Loucy (cell line): ENCODE results near the gene PTPN3.

Experiments used
- H2AFZ ChIP-seq: fragments of 200-600 bp; sonication (generic); 2 replicates; pipeline ENCODE4 v1.6.0; 2016; ENCODE audit warnings: antibody characterized with exemption, mild to moderate bottlenecking, low read length, moderate library complexity
- H3F3A ChIP-seq: fragments of 200-600 bp; 2 replicates; pipeline ENCODE4 v1.6.0; 2016; ENCODE audit warnings: antibody characterized with exemption, low read depth, mild to moderate bottlenecking
- H3K27me3 ChIP-seq: fragments of 200-600 bp; sonication (generic); 2 replicates; pipeline ENCODE4 v1.6.1; 2014; ENCODE audit warnings: low read length, mild to moderate bottlenecking; ENCODE audit not compliant: insufficient read depth, poor library complexity, severe bottlenecking
- H3K36me3 ChIP-seq: fragments of 200-600 bp; sonication (generic); 2 replicates; pipeline ENCODE4 v1.6.1; 2016; ENCODE audit warnings: low read length; ENCODE audit not compliant: insufficient read depth
- H3K4me1 ChIP-seq: fragments of 200-600 bp; sonication (generic); 2 replicates; pipeline ENCODE4 v1.5.1; 2014; ENCODE audit warnings: low read length, mild to moderate bottlenecking; ENCODE audit not compliant: insufficient read depth, poor library complexity, severe bottlenecking
- H3K4me2 ChIP-seq: fragments of 200-600 bp; sonication (generic); 2 replicates; pipeline ENCODE4 v1.6.0; 2014; ENCODE audit warnings: antibody characterized with exemption, low read length, low read depth, mild to moderate bottlenecking; ENCODE audit not compliant: poor library complexity, severe bottlenecking
- H3K4me3 ChIP-seq: fragments of 200-600 bp; sonication (generic); 2 replicates; pipeline ENCODE4 v1.5.1; 2014; ENCODE audit warnings: low read length, mild to moderate bottlenecking, mixed read lengths; ENCODE audit not compliant: poor library complexity, severe bottlenecking
- H3K79me2 ChIP-seq: fragments of 200-600 bp; sonication (generic); 2 replicates; pipeline ENCODE4 v1.6.1; 2014; ENCODE audit warnings: low read length; ENCODE audit not compliant: insufficient read depth
- H3K9ac ChIP-seq: fragments of 200-600 bp; sonication (generic); 2 replicates; pipeline ENCODE4 v1.6.0; 2014; ENCODE audit warnings: mild to moderate bottlenecking, low read depth, low read length, moderate library complexity; ENCODE audit not compliant: poor library complexity, severe bottlenecking
- H3K9me2 ChIP-seq: fragments of 200-600 bp; sonication (generic); replicated peaks from 2 replicates; pipeline ENCODE4 v1.6.1; 2016; ENCODE audit warnings: low read depth, low read length, mixed read lengths
- H3K9me3 ChIP-seq: fragments of 200-600 bp; sonication (generic); 2 replicates; pipeline ENCODE4 v1.6.1; 2014; ENCODE audit warnings: mild to moderate bottlenecking, antibody characterized with exemption, low read length, low read depth; ENCODE audit not compliant: insufficient read depth
- H4K20me1 ChIP-seq: fragments of 200-600 bp; sonication (generic); 2 replicates; pipeline ENCODE4 v1.6.0; 2014; ENCODE audit warnings: antibody characterized with exemption, low read length, mild to moderate bottlenecking; ENCODE audit not compliant: insufficient read depth, poor library complexity, severe bottlenecking
- CTCF ChIP-seq: fragments of 200-600 bp; sonication (generic); conservative IDR thresholded peaks from 2 replicates; pipeline ENCODE4 v1.5.1; 2014; ENCODE audit warnings: mild to moderate bottlenecking, antibody characterized with exemption, low read length
- EZH2phosphoT487 ChIP-seq: fragments of 200-600 bp; IDR thresholded peaks from 2 replicates; pipeline ENCODE4 v1.6.1; 2018; ENCODE audit warnings: antibody characterized with exemption, mild to moderate bottlenecking, moderate library complexity, borderline replicate concordance

Gene PTPN3

DNA sequence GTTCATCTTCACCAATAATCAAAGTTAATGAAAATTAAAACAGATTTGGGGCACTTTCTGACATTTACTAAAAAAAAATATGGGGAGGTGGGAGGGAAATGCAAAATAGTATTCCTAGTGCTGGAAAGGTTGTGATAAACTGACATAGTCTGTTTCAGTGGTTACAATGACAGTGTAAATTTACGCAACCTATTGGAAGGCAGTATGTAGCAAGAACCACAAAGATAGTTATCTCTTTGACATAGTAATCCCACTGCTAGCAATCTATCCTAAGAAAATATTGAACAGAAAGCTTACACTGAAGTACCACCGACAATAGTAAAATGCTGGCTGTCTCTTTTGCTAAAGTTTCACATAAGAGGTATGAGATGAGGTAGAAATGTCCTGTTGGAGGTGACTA, 162.2 kb downstream of the PTPN3 start:
- Histone ChIP-seq H3K4me2 (no peak overlapping the region), H4K20me1 (no peaks in the 10 kb centered on the region), H3K9me3 (no peaks in the 10 kb centered on the region), H3K9me2 (no peaks in the 10 kb centered on the region), H3K4me3 (no peak overlapping the region), H3K9ac (no peak overlapping the region), H3K27me3 (no peaks in the 10 kb centered on the region), H3K36me3 (no peaks in the 10 kb centered on the region), H3K4me1 (no peaks in the 10 kb centered on the region), H3F3A (no peaks in the 10 kb centered on the region), H2AFZ (no peak overlapping the region), H3K79me2 (no peaks in the 10 kb centered on the region)
- no peak for TF ChIP-seq EZH2phosphoT487
- TF ChIP-seq CTCF: no peak

GRCh38 chr9:109335121-109335520, 163.0 kb downstream of the PTPN3 start:
- Histone ChIP-seq H3K79me2 (no peaks in the 10 kb centered on the region), H3K27me3 (no peaks in the 10 kb centered on the region), H3K4me1 (no peaks in the 10 kb centered on the region), H3K9me3 (no peaks in the 10 kb centered on the region), H4K20me1 (no peaks in the 10 kb centered on the region), H2AFZ (no peak overlapping the region), H3F3A (no peaks in the 10 kb centered on the region), H3K36me3 (no peaks in the 10 kb centered on the region), H3K4me3 (no peak overlapping the region), H3K9ac (no peak overlapping the region), H3K9me2 (no peaks in the 10 kb centered on the region), H3K4me2 (no peak overlapping the region)
- TF ChIP-seq CTCF (no peak), EZH2phosphoT487 (no peak)

DNA sequence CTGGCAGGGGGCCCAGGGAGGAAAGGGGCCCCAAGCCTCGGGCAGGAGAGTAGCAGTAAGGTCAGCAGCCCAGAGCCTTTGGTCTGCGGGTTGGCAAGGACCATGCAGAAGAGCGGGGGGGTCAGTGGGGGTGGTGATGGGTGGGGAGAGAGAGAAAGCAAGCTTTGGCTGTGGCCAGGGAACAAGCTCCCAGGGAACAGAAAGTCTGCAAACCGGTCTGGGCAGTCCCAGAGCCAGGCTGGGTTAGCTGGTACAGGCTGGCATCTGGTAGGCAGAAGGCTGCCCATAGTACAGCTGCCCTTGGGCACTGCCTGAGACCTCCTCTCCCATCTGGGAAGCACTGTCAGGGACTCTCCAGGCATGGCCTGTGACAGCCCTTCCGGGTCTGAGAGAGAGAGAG, 166.8 kb downstream of the PTPN3 start:
- Histone ChIP-seq H3K9me3 (no peaks in the 10 kb centered on the region), H2AFZ (no peak overlapping the region), H3K4me2 (no peak overlapping the region), H3K4me3 (no peak overlapping the region), H3K36me3 (no peaks in the 10 kb centered on the region), H3K4me1 (no peaks in the 10 kb centered on the region), H3K9ac (no peak overlapping the region), H3K79me2 (no peaks in the 10 kb centered on the region), H3K9me2 (no peaks in the 10 kb centered on the region), H4K20me1 (no peaks in the 10 kb centered on the region), H3F3A (no peaks in the 10 kb centered on the region), H3K27me3 (no peaks in the 10 kb centered on the region)
- TF ChIP-seq EZH2phosphoT487 (no peak), CTCF (no peak)
